ENCODE data around the gene HCFC1.

The HCFC1 gene

DNA sequence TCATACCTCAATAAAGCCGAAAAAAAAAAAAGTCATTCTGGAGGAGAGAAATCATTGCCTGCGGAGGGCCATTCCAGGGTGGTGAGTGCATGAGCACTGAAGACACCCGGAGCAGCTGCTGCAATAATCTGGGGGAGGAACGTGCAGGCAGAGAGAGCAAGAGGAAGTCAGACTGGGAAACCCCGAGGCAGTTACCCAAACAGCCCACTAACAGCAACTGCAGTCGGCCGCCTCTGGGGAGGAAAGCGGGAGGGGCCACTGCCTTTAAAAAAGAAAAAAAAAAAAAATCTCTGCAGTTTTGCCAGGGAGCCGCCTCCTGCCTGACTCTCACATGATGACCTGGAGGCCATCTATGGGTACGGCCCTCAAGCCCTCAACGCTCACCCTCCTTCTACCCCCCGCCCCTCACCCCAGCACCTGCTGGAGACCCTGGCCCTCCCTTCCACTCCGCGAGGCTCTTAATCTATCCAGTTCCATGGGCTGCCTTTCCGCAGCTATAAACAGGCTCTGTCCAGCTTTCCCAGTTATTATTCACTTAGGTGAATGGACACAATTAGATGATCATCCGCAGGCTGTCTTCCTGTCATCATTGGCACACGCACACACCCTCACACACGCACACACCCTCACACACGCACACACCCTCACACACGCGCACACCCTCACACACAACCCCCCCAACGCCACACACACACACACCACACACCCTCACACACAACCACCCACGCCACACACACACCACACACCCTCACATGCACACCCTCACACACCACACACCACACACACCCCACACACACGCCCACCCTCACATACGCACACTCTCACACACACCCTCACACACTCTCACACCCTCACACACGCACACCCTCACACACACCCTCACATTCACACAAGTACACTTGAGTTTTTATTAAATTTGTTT is 70.5 kb downstream of the HCFC1 start:
- DNase-seq = peak; percentile 86

DNA sequence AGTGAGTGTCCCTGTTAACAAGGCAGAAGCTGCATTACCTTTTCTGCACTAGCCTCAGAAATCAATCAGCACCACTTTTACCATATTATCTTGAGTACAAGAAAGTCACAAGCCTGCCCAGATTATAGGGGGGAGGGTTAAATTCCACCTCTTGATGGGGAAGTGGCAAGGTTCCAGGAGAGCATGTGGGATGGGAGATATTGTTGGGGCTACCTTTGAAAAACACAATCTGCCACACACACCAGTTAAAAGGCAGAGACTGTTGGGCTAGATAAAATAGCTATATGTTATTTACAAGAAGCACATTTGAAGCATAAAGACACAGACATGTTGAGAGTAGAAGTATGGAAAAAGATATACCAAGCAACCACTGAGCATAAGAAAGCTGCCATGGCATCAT is 73.7 kb downstream of the HCFC1 start:
- no peak for DNase-seq
